ENCODE results near the gene TRIO.
"Not testable (repeated sequence)": the region's sequence is repeated elsewhere in the genome, so short reads cannot be mapped to it uniquely, and the experiment has no call there.

TRIO gene

DNA sequence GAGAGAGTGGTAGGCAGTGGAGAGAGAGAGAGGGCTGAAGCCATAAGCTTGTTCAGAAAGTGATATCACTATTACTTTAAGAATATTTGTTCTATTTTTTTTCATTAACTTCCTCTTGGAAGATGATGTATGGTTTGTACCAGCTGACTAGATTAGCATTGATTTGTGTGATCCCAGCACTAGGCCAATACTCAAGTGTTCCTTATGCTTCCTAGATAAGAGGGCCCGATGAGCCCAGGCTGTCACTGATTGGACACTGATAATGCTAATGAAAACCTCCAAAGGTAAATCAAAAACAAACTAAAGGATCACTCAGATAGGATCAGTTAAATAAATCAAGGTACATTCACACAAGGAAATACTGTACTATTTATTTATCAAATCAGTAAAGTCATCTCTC, 385.8 kb downstream of the TRIO start:
- no peak for DNase-seq

- no peak for DNase-seq
Measured at GRCh38 chr5:14531668-14532067, 388.5 kb downstream of the TRIO start.

GRCh38 chr5:14532180-14532579, 389.0 kb downstream of the TRIO start:
- no peak for DNase-seq

DNA sequence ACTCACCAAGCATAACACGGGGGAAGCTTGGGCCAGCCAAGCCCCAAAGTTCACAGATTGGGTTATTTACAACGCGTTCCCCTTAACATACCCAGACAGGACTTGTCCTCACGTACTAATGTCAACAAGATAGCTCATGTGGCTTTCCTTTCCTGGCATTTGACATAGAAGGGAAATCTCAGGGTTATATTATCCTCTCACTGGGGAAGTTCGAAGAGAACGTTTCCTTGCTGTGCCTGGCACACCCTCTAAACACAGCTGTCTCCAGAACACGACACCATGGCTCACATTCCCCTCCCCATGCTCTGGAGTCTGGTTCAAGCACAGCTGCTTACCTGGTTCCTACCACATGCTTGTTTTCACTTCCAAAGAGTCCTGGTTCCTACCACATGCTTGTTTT, 391.6 kb downstream of the TRIO start:
- DNase-seq, result no peak

- DNase-seq, result no peak
Measured at GRCh38 chr5:14545308-14545707, 402.2 kb downstream of the TRIO start.

GRCh38 chr5:14545862-14546261, 402.7 kb downstream of the TRIO start:
- DNase-seq, result no peak

DNA sequence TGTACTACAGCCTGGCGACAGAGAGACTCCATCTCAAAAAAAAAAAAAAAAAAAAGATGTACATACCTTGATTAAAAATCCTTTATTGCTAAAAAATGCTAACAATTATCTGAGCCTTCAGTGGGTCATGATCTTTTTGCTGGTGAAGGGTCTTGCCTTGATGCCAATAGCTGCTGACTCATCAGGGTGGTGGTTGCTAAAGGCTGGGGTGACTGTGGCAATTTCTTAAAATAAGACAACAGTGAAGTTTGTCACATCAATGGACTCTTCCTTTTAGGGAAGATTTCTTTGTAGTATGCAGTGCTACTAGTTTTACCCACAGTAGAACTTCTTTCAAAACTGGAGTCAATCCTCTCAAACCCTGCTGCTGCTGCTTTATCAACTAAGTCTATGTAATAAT, 404.5 kb downstream of the TRIO start:
- no peak for DNase-seq

DNA sequence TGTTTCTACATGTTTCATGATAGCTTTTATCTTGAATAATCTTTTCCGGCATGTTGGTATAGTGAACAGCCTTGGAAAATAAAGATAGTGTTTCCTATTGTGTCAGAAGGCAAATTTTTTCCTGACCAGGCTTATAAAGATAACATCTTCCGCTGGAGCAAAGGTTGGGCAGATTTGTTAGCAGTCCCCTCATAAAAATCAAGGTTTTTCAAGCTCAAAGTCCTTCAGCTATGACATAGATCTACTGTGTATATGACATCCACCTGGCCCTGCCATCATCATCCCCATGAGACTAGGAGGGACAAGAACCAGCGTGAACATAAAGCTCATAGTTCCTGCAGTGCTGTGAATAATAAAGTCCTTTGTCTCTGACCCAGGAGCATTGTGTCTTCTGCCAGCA, 408.1 kb downstream of the TRIO start:
- no peak for DNase-seq

GRCh38 chr5:14552017-14552416, 408.9 kb downstream of the TRIO start:
- DNase-seq, result no peak

DNA sequence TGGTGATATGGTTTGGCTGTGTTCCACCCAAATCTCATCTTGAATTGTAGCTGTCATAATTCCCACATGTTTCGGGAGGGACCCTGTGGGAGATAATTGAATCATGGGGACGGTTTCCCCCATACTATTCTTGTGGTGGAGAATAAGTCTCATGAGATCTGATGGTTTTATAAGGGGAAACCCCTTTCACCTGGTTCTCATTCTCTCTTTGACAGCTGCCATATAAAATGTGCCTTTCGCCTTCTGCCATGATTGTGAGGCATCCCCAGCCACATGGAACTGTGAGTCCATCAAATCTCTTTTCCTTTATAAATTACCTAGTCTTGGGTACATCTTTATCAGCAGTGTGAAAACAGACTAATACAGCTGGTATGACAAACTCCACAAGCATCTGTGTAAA, 411.1 kb downstream of the TRIO start:
- not testable (repeated sequence) for DNase-seq

GRCh38 chr5:14556015-14556414, 412.9 kb downstream of the TRIO start:
- no peak for DNase-seq

DNA sequence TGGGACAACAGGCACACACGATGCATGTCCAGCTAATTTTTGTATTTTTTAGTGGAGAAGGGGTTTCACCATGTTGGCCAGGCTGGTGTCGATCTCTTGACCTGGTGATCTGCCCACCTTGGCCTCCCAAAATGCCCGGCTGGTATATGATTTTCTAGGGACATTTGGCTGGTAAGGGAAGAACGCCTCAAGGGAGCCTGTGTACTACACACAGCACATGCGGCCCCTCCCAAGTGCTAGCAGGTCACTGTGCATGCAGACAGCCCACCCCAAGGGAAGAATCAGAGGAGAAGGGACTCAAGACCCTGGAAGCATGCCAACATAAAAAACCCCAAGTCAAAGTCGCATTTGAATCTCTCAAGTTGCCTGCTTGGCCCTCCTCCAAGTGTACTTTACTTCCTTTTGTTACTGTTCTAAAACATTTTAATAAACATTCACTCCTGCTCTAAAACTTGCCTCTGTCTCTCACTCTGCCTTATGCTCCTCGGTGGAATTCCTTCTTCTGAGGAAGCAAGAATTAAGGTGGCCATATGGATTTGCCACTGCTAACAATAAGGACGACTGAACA, 414.1 kb downstream of the TRIO start:
- DNase-seq, result no peak

GRCh38 chr5:14557791-14558415, 414.8 kb downstream of the TRIO start:
- no peak for DNase-seq

Data from CD4-positive, alpha-beta T cell treated with Interleukin-15 for 1 hour (primary cell).